ENCODE results near the gene LMAN1.

DNA sequence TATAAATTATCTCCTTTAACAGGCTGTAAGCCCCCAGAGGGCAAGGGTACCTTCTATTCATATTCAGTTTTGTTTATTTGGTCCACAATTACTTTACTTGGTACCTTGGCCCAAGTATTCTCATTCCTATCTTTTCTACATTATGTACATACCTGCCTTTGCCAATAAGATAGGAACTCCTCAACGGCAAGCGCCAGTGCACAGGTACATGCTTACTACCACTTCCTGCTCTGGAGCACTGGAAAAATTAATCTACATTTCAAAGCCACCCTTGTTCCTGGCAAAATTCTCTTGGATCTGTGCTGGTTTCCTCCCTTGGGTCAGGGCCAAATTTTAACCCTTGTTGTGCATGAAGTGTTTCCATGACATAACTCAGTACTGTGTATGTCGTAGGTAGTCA lies 34.3 kb upstream of the LMAN1 start:
- no peak for TF ChIP-seq CTCF (conservative IDR thresholded peaks at IDR 0.05; ENCODE audit: low read length)
- no peak for TF ChIP-seq EZH2phosphoT487 (IDR thresholded peaks at IDR 0.05; ENCODE audit: borderline replicate concordance, low read depth, low read length)

All from OCI-LY7 (cell line).